Psoas muscle (tissue), 8 donors: ENCODE data around the gene PTGFR. TPM values are rescaled to one million over a fixed set of nuclear protein-coding genes. Genes with fewer than 3 reads are reported as not detected.

Experiments
- ATAC-seq, 4 donors: fragments of 200-7000 bp; cut with Tn5 transposase; one replicate each; pipeline ENCODE4 v1.9.1; 2020; ENCODE audit warnings: moderate library complexity in 3 of 4, mild to moderate bottlenecking in 2 of 4
- DNase-seq, 2 donors: peaks; one replicate each; pipeline ENCODE4 v3.0.0-alpha.2; 2020
- H3K27ac ChIP-seq: fragments of 200-600 bp; one replicate; pipeline ENCODE4 v1.8.0; 2022
- H3K27me3 ChIP-seq, 3 donors: fragments of 200-600 bp in 1 of 3; one replicate each; pipeline versions ENCODE4 v1.6.1 to v1.8.0; 2013 to 2022; ENCODE audit warnings: low read length in 2 of 3, mild to moderate bottlenecking in 2 of 3, moderate library complexity in 1 of 3; ENCODE audit not compliant: insufficient read depth in 3 of 3
- H3K36me3 ChIP-seq, 2 donors: fragments of 200-600 bp in 1 of 2; one replicate each; pipeline versions ENCODE4 v1.6.1 to v1.8.0; 2013 to 2022; ENCODE audit warnings: low read depth in 1 of 2, mild to moderate bottlenecking in 1 of 2, moderate library complexity in 1 of 2; ENCODE audit not compliant: insufficient read depth in 1 of 2
- H3K4me1 ChIP-seq: fragments of 200-600 bp; one replicate; pipeline ENCODE4 v1.8.0; 2022
- H3K4me3 ChIP-seq: fragments of 200-600 bp; one replicate; pipeline ENCODE4 v1.8.0; 2022; ENCODE audit warnings: mild to moderate bottlenecking
- H3K9me3 ChIP-seq: fragments of 200-600 bp; one replicate; pipeline ENCODE4 v1.8.0; 2022
- WGBS, 3 donors: extraction: QIAGEN DNeasy Blood & Tissue Kit; methylation state at CpG; one replicate each; pipeline versions ENCODE4 v1.1.6 to v1.1.7; 2013; 5-methylcytosine and 5-hydroxymethylcytosine counted together
- intact Hi-C, 2 donors: fragments of 100-400 bp; cut with DNase I; formaldehyde crosslinking; loops; one replicate each; pipeline versions ENCODE4 v1.11.0 to v1.14.2; 2022
- polyA plus RNA-seq, 3 donors: library from polyadenylated mRNA; stranded (reverse); fragments of 200-250 nt; gene quantifications; one replicate each; pipeline ENCODE4 v1.2.3, GENCODE V29; 2013
- total RNA-seq, 4 donors: library from RNA; stranded (reverse); fragmentation: NEBNext Ultra II Directional in 2 of 4; extraction: Animal tissue kit (Norgen Biotek cat#: 25700) in 2 of 4; gene quantifications; one replicate each; pipeline versions ENCODE4 v1.2.1 to v1.2.4, GENCODE V29; 2021 to 2023
- TF ChIP-seq, protein P1 (sequence below): fragments of 200-600 bp; IDR thresholded peaks from one replicate; pipeline ENCODE4 v1.8.0; 2022; ENCODE audit warnings: antibody characterized with exemption
- donor health status: healthy with polysubstance abuse.
- donor health status: DM: no; HTN: no; CAD: no; lungs with moderate emphysema.
- donor health status: Bipolar disorder and iron deficiency.
- donor health status: healthy.
- donor health status: DM: yes; HTN: yes; CAD: no.
- donor health status: DM: no; HTN: no; CAD: no.
- donor health status: DM: no; HTN: no; CAD: no.
- donor health status: DM: yes; HTN: yes; CAD: no.

PTGFR gene
- total and polyA plus RNA-seq, 7 donors, result 0.13 to 2.3 (median 0.95) TPM

DNA sequence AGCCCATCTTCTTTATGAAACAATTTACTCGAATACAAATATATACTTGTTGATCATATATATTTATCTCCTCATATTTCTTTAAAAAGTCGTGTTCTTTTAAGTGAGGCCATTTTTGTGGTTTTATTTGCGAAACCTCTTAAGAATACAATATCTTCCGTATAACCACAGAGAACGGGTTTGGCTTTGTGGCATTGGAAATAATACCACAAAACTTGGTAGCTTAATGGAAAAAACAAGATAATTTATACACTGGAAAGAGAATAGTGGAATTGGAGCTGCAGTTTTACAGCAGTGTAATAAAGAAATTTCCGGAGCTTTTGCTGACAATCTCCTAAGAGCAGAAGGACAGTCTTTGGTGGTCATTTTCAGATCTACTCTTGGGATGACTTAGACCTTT is 29.4 kb downstream of the PTGFR start:
- Histone ChIP-seq H3K4me1 (no peaks in the 10 kb centered on the region), H3K4me3 (no peak overlapping the region), H3K9me3 (no peaks in the 10 kb centered on the region), H3K36me3 (no peaks in the 10 kb centered on the region), H3K27me3 (no peaks in the 10 kb centered on the region), H3K27ac (no peak overlapping the region)
- DNase-seq (no peak), ATAC-seq (no peak)
- TF ChIP-seq, protein P1, sequence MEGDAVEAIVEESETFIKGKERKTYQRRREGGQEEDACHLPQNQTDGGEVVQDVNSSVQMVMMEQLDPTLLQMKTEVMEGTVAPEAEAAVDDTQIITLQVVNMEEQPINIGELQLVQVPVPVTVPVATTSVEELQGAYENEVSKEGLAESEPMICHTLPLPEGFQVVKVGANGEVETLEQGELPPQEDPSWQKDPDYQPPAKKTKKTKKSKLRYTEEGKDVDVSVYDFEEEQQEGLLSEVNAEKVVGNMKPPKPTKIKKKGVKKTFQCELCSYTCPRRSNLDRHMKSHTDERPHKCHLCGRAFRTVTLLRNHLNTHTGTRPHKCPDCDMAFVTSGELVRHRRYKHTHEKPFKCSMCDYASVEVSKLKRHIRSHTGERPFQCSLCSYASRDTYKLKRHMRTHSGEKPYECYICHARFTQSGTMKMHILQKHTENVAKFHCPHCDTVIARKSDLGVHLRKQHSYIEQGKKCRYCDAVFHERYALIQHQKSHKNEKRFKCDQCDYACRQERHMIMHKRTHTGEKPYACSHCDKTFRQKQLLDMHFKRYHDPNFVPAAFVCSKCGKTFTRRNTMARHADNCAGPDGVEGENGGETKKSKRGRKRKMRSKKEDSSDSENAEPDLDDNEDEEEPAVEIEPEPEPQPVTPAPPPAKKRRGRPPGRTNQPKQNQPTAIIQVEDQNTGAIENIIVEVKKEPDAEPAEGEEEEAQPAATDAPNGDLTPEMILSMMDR, result no peak
- intact Hi-C loops, result no loop called here
- 80 to 83% (median 82%) methylated on average over 6 of the region's 6 CpGs for WGBS, 3 donors

DNA sequence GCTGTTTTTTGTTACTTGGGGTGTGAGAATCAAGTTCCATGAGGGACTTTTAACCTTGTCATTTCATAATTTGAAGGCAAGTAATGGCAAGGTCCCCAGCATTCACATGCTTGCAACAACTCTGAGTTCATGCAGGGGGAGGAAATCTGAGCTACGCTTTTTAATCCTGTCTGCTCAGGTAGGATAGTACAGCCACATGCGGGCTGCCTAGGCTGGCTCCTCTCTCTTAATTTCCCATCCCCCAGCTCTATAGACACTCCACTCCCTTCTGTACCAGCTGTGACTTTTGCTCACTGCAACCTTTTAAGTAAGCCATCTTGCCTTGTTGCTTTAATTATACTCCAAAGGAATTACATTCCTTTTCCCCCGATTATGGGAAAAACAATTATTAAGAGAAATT is 30.1 kb downstream of the PTGFR start:
- Histone ChIP-seq H3K4me1 (no peaks in the 10 kb centered on the region), H3K27ac (no peak overlapping the region), H3K9me3 (no peaks in the 10 kb centered on the region), H3K27me3 (no peaks in the 10 kb centered on the region), H3K4me3 (no peak overlapping the region), H3K36me3 (no peaks in the 10 kb centered on the region)
- ATAC-seq (no peak), DNase-seq (no peak)
- TF ChIP-seq, protein P1, result no peak
- 62 to 78% (median 71%) methylated on average over 3 of the region's 3 CpGs for WGBS, 3 donors
- intact Hi-C loops, result no loop called here

DNA sequence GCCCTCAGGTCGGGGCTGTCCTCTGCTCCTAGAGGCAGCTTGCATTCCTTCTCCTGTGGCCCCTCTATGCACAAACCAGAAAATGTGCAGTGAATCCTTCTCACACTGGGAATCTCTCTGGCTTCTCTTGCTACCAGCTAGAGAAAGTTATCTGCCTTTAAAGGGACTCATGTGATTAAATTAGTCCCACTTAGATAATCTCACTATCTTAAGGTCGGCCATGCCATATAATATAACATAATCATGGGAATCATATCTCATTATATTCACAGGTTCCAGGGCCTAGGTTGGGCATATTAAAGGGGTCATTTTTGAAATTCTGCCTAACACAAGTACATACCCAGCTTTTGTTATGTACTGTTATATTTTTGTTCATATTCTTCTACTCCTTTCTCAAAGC is 31.4 kb downstream of the PTGFR start:
- ATAC-seq, result no peak
- 71 to 73% (median 72%) methylated on average over 2 of the region's 2 CpGs for WGBS, 3 donors

DNA sequence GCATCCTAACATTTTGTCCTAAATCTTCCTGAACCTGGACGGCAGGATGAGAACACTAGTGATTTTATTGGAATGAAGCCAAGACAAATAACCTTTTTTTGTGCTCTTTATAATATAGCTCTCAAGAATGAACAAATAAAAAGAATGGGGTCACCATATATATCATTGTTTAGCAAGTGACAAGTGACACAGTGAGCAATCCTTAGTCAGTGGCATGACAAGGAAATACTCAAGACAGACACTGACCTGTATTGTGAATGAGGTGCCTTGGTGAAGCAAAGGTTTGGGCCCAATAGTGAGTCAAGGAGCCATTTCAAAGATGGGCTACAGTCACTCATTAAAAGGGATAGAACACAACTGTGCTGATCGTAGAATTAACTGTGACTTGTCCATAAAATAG is 35.7 kb downstream of the PTGFR start:
- no peak overlapping the region for H3K4me3 ChIP-seq
- H3K27me3 ChIP-seq, result no peaks in the 10 kb centered on the region
- no peaks in the 10 kb centered on the region for H3K36me3 ChIP-seq
- H3K4me1 ChIP-seq, result no peaks in the 10 kb centered on the region
- no peaks in the 10 kb centered on the region for H3K9me3 ChIP-seq
- intact Hi-C loops, result no loop called here
- H3K27ac ChIP-seq, result no peak overlapping the region
- TF ChIP-seq, protein P1, result no peak
- DNase-seq, result no peak
- ATAC-seq, result no peak
- 67 to 73% (median 70%) methylated on average over 2 of the region's 2 CpGs for WGBS, 3 donors

More for the DNA sequence above, 31.4 kb downstream of the PTGFR start:
- no peaks in the 10 kb centered on the region for H3K36me3 ChIP-seq
- no peaks in the 10 kb centered on the region for H3K4me1 ChIP-seq
- no peaks in the 10 kb centered on the region for H3K9me3 ChIP-seq
- no peak overlapping the region for H3K27ac ChIP-seq
- H3K4me3 ChIP-seq, result no peak overlapping the region
- no peaks in the 10 kb centered on the region for H3K27me3 ChIP-seq
- TF ChIP-seq, protein P1, result no peak
- intact Hi-C loops, result no loop called here
- DNase-seq, result no peak

DNA sequence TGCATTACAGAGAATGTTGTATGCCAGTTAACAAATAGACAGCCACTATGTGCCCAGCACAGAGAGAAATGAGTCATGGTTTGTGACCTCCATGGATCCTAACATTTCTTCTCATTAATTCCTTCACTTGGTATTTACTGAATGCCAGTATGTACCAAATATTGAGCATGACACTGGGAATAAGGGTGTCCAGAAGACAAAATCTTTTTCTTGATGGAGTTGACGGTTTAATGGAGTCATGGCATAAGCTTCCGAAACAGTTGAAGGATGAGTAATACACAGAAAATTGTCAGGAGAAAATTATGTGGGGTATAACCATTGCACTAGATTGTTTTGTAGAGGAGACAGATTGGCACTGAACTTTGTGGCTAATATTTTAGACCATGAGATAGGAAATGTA is 36.9 kb downstream of the PTGFR start:
- TF ChIP-seq, protein P1, result no peak
- Histone ChIP-seq H3K27ac (no peak overlapping the region), H3K4me1 (no peaks in the 10 kb centered on the region), H3K4me3 (no peak overlapping the region), H3K36me3 (no peaks in the 10 kb centered on the region), H3K27me3 (no peaks in the 10 kb centered on the region), H3K9me3 (no peaks in the 10 kb centered on the region)
- no peak for DNase-seq
- 82 to 86% (median 85%) methylated on average over 2 of the region's 2 CpGs for WGBS, 3 donors
- ATAC-seq, result no peak
- intact Hi-C loops, result no loop called here
